Skin epidermis (tissue), 12 donors: ENCODE data around the gene XRN2.

Source experiments
- H3K27ac ChIP-seq, 21 experiments: fragments of 200-600 bp; sonication (generic) in 11 of 21; one replicate each; pipeline ENCODE4 v1.5.0; 2020; ENCODE audit warnings: mild to moderate bottlenecking in 3 of 21, inconsistent platforms in 2 of 21, moderate library complexity in 2 of 21
- H3K4me3 ChIP-seq, 7 experiments: fragments of 200-600 bp; sonication (generic) in 2 of 7; one replicate each; pipeline ENCODE4 v1.5.0; 2020; ENCODE audit warnings: inconsistent platforms in 2 of 7, mild to moderate bottlenecking in 2 of 7, moderate library complexity in 1 of 7

XRN2 gene

GRCh38 chr20:21289651-21290050 lies 13.5 kb upstream of the XRN2 start:
- Histone ChIP-seq H3K4me3 (no peak overlapping the region), H3K27ac (no peak overlapping the region)

GRCh38 chr20:21291026-21291425 lies 12.1 kb upstream of the XRN2 start:
- Histone ChIP-seq H3K4me3 (no peak overlapping the region), H3K27ac (no peak overlapping the region)

- no peak overlapping the region for H3K27ac ChIP-seq
- no peak overlapping the region for H3K4me3 ChIP-seq
Observed at GRCh38 chr20:21294755-21295154, 8.4 kb upstream of the XRN2 start.

- Histone ChIP-seq H3K27ac (peak overlapping the region in 18 of 21 experiments; percentile 92 to 100 (median 98)), H3K4me3 (peak overlapping the region; percentile 71 to 95 (median 89))
Observed at GRCh38 chr20:21301940-21302663, 1.0 kb upstream of the XRN2 start.

DNA sequence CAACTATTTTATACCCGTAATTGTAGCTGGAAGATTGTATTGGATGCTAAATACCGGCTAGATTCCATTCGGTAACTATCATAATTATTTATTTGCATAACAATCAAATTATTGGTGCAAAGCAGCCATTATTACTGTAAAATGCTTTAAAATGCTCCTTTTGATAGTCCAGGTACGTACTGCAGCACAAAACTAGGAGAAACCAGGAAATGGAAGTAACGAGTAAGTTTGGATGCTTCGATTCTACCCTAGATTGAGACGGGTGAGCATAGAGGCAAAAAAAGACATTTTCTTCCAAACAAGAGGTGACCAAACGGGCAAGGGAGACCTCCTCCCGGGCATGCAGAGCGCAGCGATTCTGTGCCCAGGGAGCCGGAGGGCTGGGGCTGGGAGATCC lies 469 bp upstream of the XRN2 start:
- H3K27ac ChIP-seq: peak overlapping the region; percentile 89 to 100 (median 98)
- H3K4me3 ChIP-seq: peak overlapping the region; percentile 71 to 95 (median 89)

DNA sequence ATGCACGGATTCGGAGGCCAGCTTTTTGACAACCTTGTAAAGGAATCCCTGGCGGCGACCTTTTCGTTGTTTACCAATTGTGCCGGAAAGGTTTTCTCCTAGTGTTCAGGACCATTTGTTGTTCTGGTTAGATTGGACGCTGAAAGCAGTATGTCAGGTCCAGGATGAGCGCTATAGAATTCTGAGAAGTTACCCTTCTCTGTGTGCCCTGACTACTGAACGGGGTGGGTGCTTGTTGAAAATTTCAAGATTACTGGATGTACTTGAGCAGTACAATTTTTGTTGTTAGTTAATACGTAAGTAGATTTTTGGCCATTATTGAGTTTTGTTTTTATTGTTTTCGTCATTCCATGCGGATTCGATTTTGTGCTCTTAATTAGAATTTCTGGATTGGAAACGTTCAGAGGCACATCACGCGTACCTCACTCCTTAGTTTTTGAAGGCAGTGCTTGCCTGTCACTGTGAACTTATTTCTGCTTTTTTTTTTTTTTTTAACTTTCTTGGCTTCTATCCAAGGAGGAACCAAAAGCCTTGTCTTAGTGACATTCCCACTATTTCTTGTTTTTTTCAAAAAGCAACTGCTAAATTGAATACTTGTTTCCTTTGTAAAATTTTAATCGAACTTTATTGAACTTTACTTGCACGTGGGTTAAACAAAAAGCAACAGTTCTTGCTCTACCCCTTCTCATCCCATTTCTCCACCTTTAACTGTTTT lies 898 bp downstream of the XRN2 start:
- Histone ChIP-seq H3K4me3 (peak overlapping the region; percentile 71 to 95 (median 89)), H3K27ac (peak overlapping the region in 20 of 21 experiments; percentile 89 to 100 (median 98))

DNA sequence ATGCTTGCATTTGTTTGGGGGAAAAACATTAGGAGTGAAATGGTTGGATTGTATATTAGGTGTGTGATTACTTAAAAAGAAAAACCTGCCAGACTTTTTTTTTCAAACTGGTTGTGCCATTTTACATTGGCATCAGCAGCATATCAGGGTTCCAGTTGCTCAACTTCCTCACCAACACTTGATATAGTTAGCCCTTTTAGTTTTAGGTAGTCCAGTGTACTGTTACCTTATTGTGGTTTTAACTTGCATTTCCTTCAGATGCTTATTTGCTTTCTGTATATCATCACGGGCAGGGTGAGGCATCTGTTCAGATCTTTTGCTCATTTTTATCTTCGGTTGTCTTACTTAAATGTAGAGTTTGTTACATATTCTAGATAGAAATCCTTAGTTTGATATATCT lies 5.2 kb downstream of the XRN2 start:
- Histone ChIP-seq H3K27ac (no peak overlapping the region), H3K4me3 (no peak overlapping the region)

DNA sequence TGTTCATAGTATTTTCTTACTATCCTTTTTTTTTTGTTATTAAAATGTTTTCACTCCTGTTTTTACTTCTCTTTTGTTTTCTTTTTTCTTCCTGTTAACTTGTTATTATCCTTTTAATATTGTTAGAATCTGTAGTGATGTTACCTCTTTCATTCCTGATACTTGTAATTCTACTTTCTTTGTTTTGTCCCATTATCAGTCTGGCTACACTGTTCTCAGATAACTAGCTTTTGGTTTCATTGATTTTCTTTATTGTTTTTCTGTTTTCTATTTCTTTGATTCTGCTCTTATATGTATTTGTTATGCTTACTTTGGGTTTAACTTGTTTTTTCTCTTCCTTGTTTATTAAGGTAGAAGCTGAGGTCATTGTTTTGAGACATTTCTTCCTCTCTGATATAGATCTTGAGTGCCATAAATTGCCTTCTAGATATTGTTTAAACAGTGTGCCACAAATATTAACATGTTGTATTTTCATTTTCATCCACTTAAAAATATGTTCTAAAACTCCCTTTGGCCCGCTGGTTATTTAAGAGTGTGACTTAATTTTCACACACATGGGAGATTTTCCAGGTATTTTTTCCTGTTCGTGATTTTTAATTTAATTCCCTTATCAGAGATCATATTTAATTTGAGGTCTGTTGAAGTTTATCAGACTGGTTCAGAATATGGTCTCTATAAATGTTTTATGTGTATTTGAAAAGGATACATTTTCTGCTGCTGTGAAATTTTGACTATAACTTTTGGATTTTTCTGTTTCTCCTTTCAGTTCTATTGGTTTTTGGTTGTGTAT lies 6.7 kb downstream of the XRN2 start:
- Histone ChIP-seq H3K4me3 (no peak overlapping the region), H3K27ac (no peak overlapping the region)

- no peak overlapping the region for H3K4me3 ChIP-seq
Observed at GRCh38 chr20:21312813-21313474, 9.8 kb downstream of the XRN2 start.

DNA sequence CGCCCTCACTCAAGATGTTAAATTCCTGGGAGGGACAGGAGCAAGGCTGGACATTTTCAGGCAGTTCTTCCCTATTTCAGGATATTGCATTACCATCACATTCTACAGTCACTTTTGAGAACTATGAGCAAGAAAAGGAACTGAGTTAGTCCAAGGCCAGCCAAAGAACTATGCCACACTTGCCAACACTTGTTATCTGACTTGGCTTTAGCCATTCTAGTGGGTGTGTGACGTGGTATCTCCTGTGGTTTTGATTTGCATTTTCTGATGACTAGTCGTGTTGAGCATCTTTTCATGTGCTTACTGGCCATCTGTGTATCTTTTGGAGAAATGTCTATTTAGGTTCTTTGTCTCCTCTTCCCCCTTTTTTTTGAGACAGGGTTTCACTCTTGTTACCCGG lies 12.0 kb downstream of the XRN2 start:
- H3K4me3 ChIP-seq: no peak overlapping the region
- peak overlapping the region in 1 of 21 experiments; percentile 22 for H3K27ac ChIP-seq

More at GRCh38 chr20:21312813-21313474, 9.8 kb downstream of the XRN2 start:
- no peak overlapping the region for H3K27ac ChIP-seq

DNA sequence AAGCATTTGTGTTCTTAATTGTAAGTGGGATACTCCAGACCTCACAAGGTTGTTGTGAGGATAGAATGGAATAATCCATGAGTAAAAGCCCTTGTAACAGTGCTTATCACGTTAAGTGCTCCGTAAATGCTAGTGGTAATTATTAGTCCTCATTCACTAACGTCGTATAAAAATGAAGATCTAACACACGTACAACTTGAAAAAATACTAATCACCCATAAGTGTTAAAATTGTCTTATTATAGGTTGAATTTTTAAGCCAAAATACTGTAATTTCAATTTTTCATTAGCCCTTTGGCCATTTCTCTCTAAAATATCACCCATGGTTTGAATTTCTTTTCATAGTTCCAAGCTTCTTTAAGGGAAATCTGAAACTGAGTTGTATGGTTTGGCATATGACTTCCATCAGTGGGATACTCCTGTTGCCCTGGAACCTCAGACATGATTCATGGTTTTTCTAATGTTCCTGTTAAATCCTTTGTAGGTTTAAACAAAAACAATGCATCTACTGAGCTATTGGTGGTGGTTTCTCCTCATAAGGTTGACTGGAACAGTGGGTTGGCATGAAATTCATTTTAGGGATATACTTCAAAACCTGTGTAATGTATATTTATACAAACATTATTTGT lies 19.1 kb downstream of the XRN2 start:
- no peak overlapping the region for H3K27ac ChIP-seq
- no peak overlapping the region for H3K4me3 ChIP-seq

DNA sequence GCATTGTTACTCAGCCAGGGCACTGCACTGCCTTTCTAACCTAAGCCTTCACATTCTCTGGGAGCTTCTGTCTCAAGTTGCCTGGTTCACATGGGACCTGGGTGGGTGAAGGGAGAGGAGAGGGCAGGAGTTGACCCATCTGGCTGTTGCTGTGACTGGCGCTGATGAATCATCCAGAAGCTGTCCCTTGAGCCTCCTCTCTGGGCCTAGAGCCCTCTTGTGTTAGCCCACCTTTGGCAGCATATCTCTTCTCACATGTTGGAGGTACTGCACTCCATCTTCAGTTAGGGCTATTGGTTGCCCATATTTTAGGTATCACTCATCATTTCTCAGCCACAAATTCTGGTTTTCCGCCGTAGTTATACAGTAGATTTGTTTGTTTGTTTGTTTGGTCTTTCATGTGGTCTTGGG lies 19.8 kb downstream of the XRN2 start:
- H3K4me3 ChIP-seq: no peak overlapping the region
- H3K27ac ChIP-seq: no peak overlapping the region

GRCh38 chr20:21323640-21324039 lies 20.5 kb downstream of the XRN2 start:
- Histone ChIP-seq H3K27ac (peak overlapping the region in 1 of 21 experiments; percentile 35), H3K4me3 (no peak overlapping the region)

DNA sequence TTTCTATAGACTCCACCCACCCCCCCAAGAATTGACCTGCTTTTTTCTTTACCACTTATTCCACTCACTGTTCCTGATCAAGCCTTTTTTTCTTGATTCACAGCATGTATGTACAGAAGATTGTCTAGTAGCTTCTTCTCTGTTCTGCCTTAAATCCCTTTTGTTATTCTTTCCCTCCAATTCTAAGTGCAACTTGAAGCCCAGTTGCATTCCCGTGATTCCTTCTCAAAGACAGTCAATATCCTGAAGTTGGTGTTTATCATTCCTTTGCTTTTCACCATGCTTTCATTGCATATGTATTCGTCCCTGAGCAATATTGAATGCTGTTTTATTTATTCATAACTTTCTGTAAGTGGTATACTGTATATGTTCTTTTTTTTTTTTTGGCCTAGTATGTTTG lies 21.0 kb downstream of the XRN2 start:
- H3K4me3 ChIP-seq: no peak overlapping the region
- peak overlapping the region in 1 of 21 experiments; percentile 35 for H3K27ac ChIP-seq

- Histone ChIP-seq H3K4me3 (no peak overlapping the region), H3K27ac (peak overlapping the region in 2 of 21 experiments; percentile 4 to 35)
Observed at GRCh38 chr20:21325296-21325695, 22.2 kb downstream of the XRN2 start.

DNA sequence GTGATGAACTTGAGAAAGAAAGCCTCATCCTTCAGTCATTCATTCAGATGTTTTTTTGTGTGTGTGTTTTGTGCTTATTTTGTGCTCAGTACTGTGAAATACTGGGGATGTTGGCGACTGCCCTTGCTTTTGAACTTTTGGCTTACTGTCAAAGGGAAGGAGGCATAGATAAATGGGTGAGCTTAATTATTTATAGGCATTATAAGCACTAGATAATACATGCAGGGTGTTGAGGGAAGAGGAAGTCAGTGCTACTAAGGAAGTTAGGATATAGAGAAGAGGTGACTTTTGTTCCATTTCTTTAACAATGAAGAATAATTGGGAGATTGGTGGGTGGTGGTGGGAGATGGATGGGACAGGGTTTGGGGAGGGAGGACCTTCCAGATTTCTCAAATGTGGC lies 23.6 kb downstream of the XRN2 start:
- H3K4me3 ChIP-seq: no peak overlapping the region
- H3K27ac ChIP-seq: no peak overlapping the region

DNA sequence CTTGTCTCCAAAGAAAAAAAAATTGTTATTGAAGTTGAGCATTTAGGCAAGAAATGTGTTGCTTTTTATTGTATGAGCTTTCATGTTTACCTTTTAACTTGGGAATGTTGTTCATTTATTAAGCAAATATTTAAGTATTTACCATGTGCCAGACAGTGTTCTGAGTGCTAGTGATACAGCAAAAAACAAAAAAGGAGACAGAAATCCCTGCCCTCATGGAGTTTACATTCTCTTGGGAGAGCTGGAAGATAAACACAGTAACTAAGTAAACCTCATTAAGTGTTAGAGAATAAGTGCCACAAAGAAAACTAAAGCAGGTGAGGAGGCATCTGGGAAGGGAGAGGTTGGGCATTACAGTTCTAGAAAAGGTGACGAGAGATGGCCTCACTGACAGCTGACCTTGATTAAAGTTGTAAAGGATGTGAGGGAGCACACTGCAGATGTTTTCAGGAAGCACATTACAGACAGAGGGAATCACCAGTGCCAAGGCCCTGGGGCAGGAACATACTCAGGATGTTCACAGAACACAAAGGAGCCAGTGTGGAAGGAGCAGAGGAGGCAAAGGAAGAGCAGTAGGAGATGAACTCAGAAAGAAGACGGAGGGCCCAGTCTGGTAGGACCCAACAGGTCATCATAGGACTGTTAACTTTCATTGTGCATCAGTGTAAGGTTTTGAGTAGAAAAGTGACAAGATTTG lies 33.5 kb downstream of the XRN2 start:
- Histone ChIP-seq H3K4me3 (no peak overlapping the region), H3K27ac (no peak overlapping the region)

- Histone ChIP-seq H3K4me3 (no peak overlapping the region), H3K27ac (no peak overlapping the region)
Observed at GRCh38 chr20:21338291-21338690, 35.2 kb downstream of the XRN2 start.

GRCh38 chr20:21339499-21339898 lies 36.4 kb downstream of the XRN2 start:
- H3K4me3 ChIP-seq: no peak overlapping the region
- no peak overlapping the region for H3K27ac ChIP-seq
